ENCODE data around the gene MSH3.

Gene MSH3

DNA sequence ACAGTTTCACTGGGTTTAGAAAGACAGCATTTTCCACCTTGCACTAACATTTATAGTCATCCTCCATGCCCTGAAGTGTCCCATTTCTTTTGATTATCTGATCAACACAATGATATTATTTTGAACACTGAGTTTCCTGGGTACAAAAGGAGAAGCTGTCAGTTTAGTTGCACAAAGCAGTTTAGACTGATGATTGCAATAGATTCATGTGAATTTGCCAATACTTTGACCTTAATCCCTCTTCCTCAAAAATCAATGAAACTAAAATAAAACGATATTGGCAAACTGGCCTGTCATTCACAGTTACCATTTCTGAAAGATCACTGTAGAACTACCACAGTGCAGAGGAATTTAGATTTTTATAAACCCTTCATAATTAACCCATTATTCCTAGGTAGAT lies 271.5 kb downstream of the MSH3 start:
- no peak for DNase-seq (ENCODE audit: low read depth)

More for the DNA sequence above, 271.5 kb downstream of the MSH3 start:
- no peak overlapping the region for H3K4me3 ChIP-seq (ENCODE audit: low read depth, low read length)

Data from skeletal muscle cell (primary cell).